ENCODE data around the gene OLA1.

OLA1 gene

DNA sequence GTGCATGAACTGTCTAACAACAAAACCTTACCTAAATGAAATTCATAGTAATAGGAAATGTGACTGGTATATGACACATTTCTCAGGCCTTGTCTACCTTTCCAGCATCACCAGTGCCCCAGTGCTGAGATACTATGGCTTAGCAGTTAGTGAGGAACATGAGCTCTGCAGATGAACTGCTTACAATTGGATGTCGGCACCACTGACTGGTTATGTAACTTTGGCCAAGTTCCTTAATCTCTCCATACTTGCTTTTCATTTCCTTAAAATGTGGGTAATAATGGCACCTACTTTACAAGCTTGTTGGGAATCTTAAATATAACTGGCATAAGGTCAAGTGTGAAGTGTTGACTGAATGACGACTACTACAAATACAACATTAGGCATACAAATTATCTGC lies 136.3 kb downstream of the OLA1 start:
- in situ Hi-C loops (cut with HindIII; ENCODE audit: low sequenced_read_pairs): no loop called here
- DNase-seq (ENCODE audit: low read depth): no peak
- no peak for TF ChIP-seq CTCF (IDR thresholded peaks at IDR 0.05; ENCODE audit: low read depth, low read length, missing control alignments)
- no peak overlapping the region for H3K4me3 ChIP-seq (ENCODE audit: low read depth, low read length)

DNA sequence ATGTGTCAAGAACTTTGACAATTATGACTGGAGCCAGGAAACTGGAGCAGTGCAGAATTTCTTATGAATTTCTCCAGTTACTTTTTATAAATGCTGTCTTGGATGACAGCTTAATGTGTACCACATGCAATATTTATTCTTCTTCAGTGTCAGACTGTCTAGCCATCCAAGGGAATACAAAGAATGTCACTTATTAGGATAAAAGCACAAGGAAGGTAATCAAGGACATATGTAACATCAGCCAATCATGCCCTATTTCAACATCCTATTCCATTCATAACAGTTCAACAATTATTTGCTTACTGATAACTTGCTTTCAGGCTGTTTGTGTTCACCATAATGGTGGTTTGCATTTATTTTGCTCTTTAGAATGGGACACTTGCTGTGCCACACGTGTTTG lies 139.8 kb downstream of the OLA1 start:
- no peak overlapping the region for H3K4me3 ChIP-seq (ENCODE audit: low read depth, low read length)
- TF ChIP-seq CTCF (IDR thresholded peaks at IDR 0.05; ENCODE audit: low read depth, low read length, missing control alignments): no peak
- in situ Hi-C loops (cut with HindIII; ENCODE audit: low sequenced_read_pairs): no loop called here
- DNase-seq (ENCODE audit: low read depth): no peak

DNA sequence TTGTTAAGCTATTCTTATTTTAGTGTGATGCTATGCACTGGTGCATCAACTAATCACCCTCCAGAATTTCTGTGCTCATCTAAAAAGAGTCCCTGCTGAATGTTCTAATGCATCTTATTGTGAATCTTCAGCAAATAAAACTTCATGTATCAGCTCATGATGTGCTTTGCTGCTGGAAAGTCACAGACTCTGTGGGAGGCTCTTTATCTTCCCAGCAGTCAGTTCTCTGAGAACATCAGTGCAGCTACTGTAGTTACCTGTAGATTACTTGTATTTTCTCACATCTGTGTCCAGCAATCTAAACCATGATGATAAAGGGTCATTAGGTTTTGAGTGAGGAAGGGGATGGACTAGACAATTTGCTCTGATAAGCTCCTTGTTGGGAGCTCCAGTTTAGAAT lies 141.6 kb downstream of the OLA1 start:
- in situ Hi-C loops (cut with HindIII; ENCODE audit: low sequenced_read_pairs): no loop called here
- no peak for TF ChIP-seq CTCF (IDR thresholded peaks at IDR 0.05; ENCODE audit: low read depth, low read length, missing control alignments)
- DNase-seq (ENCODE audit: low read depth): no peak
- no peak overlapping the region for H3K4me3 ChIP-seq (ENCODE audit: low read depth, low read length)

- no peak for TF ChIP-seq CTCF (IDR thresholded peaks at IDR 0.05; ENCODE audit: low read depth, low read length, missing control alignments)
- in situ Hi-C loops (cut with HindIII; ENCODE audit: low sequenced_read_pairs): no loop called here
- no peak overlapping the region for H3K4me3 ChIP-seq (ENCODE audit: low read depth, low read length)
- DNase-seq (ENCODE audit: low read depth): no peak
Measured at GRCh38 chr2:174094542-174094941, 153.8 kb downstream of the OLA1 start.

DNA sequence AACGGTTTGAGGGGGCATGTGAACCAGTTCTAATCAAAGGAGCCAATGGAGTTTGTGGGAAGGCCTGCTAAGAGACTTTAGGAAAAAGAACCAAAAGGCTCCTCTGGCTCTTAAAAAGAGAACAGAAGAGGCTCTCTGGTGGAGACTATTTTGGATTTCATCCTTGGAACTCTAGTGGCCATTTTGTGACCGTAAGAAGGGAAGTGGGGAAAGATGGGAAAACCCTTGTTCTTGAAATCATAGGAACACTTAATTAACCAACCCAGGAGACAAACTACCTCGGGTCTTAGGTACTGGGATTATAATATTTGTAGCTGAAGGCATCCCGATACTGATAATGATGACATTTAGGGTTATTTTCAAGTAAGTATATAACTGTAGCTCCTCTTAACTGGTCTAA lies 157.9 kb downstream of the OLA1 start:
- DNase-seq (ENCODE audit: low read depth): no peak
- in situ Hi-C loops (cut with HindIII; ENCODE audit: low sequenced_read_pairs): no loop called here
- TF ChIP-seq CTCF (IDR thresholded peaks at IDR 0.05; ENCODE audit: low read depth, low read length, missing control alignments): no peak
- H3K4me3 ChIP-seq (ENCODE audit: low read depth, low read length): no peak overlapping the region

GRCh38 chr2:174088706-174089460 lies 159.4 kb downstream of the OLA1 start:
- in situ Hi-C loops (cut with HindIII; ENCODE audit: low sequenced_read_pairs): no loop called here
- TF ChIP-seq CTCF (IDR thresholded peaks at IDR 0.05; ENCODE audit: low read depth, low read length, missing control alignments): no peak
- no peak for DNase-seq (ENCODE audit: low read depth)
- no peak overlapping the region for H3K4me3 ChIP-seq (ENCODE audit: low read depth, low read length)
